Glomerular endothelial cell (primary cell): Measurements from ENCODE around the gene TTC21A. TPM values are rescaled to one million over a fixed set of nuclear protein-coding genes. Genes with fewer than 3 reads are reported as not detected.

Source experiments
- DNase-seq: peaks from one replicate; pipeline ENCODE4 v3.0.0-alpha.2; 2011; ENCODE audit warnings: low read depth, low spot score; ENCODE audit errors: extremely low read depth
- total RNA-seq: library from RNA; depleted of rRNA; stranded (reverse); fragments of >200 nt; gene quantifications from 2 replicates; pipeline ENCODE4 v1.2.3, GENCODE V29; 2015

The TTC21A gene
- total RNA-seq, 1 donor from 2014 or later: 6.5 TPM

DNA sequence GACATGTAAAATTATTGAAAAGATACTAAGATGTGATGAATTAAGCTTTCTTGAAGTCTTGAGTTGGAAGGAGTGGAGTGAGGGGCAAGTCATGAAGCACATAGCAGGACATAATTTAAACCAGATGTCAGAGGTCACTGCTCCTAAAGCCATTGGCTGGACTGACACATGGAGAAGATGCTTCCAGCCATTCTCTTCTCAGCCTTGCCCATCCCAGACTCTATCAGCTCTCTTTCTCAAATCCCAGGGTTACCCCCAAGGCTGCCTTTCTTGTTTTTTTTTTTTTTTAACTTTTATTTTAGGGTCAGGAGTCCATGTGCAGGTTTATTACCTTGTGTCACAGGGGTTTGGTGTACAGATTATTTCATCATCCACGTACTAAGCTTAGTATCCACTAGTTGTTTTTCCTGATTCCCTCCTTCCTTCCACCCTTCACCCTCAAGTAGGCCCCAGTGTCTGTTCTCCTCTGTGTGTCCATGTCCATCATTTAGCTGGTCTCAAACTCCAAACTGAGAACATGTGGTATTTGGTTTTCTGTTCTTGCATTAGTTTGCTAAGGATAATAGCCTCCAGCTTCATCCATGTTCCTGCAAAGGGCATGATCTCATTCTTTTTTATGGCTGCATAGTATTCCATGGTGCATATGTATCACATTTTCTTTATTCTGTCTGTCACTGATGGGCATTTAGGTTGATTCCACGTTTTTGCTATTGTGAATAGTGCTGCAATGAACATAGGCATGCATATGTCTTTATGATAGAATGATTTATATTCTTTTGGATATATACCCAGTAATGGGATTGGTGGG is 66.0 kb downstream of the TTC21A start:
- DNase-seq: no peak

GRCh38 chr3:39176025-39176714 is 68.7 kb downstream of the TTC21A start:
- DNase-seq: no peak

- DNase-seq: peak; percentile 92
Measured at GRCh38 chr3:39177708-39178332, 70.3 kb downstream of the TTC21A start.

GRCh38 chr3:39178553-39178952 is 71.1 kb downstream of the TTC21A start:
- peak; percentile 63 for DNase-seq

GRCh38 chr3:39180183-39180545 is 72.7 kb downstream of the TTC21A start:
- no peak for DNase-seq

GRCh38 chr3:39180546-39181346 is 73.3 kb downstream of the TTC21A start:
- DNase-seq: no peak

GRCh38 chr3:39181408-39182335 is 74.2 kb downstream of the TTC21A start:
- DNase-seq: no peak

DNA sequence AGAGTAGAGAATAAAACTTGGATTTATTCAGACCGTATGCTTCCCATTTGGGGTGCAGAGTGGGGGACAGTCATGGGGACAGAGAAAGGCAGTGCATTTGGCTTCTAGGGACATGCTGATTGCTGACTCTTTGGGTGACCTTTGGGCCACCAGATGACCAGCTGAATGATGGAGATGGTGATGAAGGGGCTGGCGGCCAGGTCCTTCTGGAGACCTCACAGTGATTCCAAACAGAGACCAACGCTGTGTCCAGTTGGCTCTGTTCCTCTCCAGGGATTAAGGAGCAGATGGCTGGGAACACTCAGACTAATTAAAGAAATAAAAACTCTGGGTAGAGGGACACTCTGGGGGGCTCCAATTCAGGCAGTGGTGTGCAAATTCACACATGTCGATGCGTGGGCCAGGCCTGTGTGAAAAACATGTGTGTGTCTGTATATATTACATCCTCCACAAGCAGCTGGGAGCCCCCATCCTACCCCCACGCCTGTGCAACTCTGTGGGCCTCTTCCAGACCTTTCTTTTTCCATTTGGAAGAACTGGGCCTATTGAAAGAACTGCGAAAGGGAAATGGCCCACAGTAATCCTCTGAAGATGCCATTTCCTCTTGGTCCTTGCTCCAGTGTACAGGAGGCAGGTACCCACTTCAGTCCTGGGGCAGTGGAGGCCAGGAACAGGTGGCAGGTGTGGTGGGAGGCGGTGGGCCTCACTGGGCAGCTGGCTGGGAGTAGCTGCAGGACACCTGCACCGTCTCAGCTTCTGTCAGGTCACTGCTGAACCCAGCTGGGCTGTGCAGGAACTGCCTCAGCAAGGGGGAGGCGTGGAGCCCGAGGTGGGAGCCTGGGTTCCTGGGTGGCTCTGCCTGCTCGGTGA is 76.0 kb downstream of the TTC21A start:
- DNase-seq: no peak

DNA sequence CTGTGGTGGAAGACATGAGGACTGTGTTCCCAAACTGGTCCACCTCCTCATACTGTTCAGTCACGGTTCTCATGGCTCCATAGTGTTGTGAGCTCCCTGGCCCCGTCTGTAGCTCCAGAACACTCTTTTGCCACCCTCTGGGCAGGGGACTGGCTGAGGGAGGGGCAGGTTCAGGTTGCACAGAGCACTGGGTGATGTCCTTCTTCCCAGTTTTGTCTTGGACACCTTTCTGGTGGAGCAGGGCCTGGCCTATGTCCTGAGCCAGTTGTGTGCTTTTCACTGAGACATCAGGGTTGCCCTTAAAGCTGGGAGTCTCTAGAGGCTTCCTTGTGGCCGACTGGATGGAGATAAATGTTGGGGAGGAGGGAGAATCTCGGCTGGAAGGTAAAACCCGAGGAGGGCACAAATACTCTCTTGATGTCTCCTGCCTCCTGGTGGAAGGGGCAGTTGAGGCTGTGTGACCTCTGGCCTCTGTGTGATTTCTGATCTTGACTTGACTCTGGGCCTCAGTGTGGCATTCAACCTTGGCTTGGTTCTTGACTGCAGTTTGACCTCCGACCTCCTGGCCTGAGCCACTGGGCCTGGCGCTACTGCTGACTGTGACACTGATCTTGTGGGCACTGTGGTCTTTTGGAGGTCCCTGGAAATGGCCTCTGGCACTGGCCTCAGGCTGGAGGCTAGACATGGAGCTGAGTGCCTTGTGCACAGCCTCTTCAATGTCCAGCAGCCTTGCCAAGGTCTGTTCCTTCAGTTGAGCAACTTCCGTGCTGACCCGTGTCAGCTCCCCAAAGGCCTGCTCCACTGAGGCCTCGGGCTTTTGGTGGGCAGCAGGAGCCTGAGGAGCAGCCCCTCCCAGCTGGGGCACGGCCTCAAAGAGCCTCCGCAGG is 76.8 kb downstream of the TTC21A start:
- DNase-seq: no peak

GRCh38 chr3:39184968-39185285 is 77.4 kb downstream of the TTC21A start:
- no peak for DNase-seq

GRCh38 chr3:39185326-39185958 is 78.0 kb downstream of the TTC21A start:
- DNase-seq: no peak

DNA sequence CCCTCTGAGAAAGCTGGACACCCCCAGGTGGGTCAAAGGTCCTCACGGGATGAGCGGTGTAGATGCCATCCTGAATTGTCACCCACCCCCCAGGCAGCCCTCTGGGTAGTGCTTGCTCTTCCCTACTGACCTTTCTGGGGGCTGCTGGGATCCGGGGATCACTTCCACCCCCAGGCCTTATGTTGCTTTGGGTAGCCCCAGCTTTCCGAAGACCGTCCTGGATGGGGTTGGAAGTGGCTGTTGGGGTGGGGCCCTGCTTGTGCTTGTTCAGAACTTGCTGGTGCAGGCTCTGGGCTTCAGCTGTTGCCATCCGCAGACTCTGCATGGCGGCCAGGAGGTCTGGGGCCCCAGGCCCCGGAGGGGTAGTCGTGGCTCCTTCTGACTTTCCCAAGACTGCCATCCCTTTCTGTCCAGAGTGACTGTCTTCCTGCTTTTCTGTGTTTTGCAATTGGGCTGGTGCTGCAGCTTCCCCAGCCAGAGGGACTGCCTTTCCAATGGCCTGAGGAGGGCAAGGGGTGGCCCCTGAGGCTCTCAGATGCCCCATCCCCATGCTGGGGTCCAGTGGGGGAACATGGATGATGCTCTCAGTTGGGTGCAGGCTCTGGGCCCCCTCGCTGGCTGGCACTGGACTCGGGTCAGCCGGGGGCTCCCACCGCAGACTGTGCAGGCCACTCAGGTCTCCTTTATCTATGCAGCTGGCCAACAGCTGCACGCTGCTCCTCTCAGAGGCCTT is 78.6 kb downstream of the TTC21A start:
- no peak for DNase-seq

GRCh38 chr3:39186692-39187151 is 79.2 kb downstream of the TTC21A start:
- DNase-seq: no peak

GRCh38 chr3:39187372-39188155 is 80.1 kb downstream of the TTC21A start:
- DNase-seq: no peak
